ENCODE results near the gene PFN2.

The PFN2 gene

GRCh38 chr3:149917124-149917667 lies 53.5 kb downstream of the PFN2 start:
- DNase-seq (ENCODE audit: low spot score), result no peak
